ENCODE data around the gene GLYATL1.
A peak's percentile ranks its signal among the peaks of the same experiment; 100 is the strongest.

GLYATL1 gene

DNA sequence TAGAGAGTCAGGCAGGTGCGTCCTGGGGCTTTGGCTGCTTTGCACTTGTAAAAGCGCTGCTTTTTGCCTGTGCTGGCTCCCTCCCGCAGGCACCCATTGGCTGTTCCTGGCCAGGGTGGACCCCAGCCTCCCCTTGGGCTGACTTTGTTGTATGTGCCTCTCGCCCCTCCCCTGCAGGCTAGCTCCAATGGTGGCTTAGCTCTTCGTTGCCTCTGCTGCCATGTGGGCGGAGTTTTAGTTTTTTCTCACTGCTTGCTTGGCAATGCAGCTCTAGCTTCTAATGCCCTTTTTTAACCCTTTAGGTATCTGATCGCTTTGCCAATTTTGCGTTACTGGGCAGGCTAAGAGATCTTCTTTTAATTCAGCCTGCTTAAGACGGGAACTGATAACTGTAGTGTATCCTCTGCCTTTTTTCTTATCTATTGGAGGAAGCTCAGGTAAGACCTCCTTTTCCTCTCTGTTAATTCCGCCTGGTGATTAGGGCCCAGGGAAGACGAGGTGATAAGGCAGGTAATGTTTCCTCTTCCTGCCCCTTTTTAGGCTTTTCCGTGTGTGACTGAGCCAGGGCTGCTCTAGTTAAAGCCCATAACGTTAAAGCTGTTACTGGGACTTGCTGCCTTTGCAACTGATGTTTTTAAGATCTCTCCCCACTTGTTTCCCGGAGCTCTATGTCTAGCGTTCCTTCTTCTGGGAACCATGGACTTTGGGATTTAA is 11.7 kb upstream of the GLYATL1 start:
- peak; percentile 25 for DNase-seq

DNA sequence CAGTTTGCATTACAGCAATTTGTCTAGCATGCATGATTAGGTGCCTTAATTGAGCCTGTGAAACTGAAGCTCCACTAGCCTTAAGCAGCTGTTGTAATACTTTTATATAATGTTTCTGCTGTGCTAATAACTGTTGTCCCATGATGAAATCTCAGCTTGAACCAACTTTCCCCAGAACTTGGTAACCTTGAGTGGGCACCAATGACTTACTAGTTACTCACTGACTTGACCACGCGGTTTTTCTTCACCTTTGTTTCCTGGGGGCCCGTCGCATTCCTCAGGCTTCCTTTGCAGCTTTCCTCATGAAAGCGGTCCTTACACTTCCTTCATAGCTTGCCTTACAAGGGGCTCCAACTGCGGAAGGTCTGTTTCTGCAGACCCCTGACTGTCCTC is 11.2 kb upstream of the GLYATL1 start:
- DNase-seq, result peak; percentile 3

DNA sequence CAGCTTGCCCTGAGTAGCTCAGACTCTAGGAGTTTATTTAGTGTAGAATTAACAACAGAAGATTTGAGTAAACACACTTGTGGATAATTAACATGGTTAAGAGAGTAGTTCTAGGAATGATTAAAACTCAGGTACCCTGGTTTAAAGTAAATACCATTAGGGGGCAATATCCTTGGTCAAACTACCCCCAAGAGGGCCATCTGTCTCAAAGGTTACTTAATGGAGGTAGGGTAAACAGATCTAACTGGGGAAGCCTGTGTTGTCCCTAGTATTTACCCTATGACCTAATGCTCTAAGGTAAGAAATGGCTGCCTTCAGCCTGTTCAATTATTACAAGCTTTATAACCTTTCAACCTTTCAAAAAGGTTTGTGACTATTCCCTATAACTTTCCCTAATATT is 10.6 kb upstream of the GLYATL1 start:
- DNase-seq, result no peak

DNA sequence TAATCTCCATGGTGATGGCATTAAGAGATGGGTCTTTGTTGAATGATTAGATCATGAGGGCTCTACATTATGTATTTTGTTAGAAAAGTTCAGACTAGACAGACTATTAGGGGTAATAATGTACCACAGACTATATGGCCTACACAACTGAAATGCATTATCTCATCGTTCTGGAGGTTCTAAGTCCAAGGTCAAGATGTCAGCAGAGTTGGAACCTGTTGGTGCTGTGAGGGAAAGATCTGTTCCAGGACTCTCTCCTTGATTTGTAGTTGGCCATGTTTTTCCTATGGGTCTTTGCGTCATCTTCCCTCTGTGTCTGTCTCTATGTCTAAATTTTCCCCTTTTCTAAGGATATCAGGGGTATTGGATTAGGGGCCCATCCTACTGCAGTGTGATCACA is 8.4 kb upstream of the GLYATL1 start:
- DNase-seq, result no peak

DNA sequence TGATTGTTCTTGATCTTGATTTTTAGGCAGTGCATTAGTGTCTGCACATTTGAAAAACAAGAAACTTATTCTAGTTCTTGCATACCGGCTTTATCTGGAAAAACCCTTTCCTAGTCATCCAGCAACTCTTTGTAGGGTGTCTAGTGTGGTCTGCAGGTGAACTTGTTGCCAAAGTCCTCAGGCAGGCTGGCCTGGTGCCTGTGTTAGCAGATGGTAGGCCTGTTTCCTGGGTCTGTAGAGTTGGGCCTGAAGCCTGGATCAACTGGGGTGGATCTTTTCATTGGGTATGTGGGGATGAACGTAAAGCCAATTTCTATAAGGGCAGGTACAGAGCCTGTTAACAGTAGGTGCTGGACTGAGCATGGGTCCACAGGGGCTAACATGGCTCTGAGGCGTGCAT is 5.6 kb upstream of the GLYATL1 start:
- no peak for DNase-seq

DNA sequence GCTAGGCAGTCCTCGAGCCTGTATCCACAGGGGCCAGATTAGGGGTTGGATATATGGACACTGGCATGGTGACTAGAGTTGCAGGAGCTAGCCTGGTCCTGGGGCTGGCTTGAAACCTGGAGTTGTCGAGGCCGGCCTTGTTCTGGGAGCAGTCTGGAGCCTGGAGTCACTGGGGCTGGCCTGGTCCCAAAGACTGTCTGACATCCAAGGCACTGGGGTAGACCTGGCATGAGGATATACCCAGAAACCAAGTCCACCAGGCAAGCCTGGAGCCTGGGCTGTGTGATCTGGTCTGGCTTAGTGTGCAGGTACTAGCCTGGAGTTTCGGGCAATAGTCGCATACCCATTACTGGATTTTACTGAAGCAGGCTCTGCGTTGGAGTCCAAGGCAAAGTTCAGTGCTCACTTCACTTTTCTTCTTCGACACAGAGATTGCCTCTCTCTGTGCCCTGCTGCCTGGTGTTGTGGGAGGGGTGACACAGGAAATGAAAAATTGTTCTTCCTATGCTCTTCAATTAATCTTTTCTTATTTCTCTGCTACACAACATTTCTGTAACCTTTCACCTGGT is 4.3 kb upstream of the GLYATL1 start:
- DNase-seq, result no peak

DNA sequence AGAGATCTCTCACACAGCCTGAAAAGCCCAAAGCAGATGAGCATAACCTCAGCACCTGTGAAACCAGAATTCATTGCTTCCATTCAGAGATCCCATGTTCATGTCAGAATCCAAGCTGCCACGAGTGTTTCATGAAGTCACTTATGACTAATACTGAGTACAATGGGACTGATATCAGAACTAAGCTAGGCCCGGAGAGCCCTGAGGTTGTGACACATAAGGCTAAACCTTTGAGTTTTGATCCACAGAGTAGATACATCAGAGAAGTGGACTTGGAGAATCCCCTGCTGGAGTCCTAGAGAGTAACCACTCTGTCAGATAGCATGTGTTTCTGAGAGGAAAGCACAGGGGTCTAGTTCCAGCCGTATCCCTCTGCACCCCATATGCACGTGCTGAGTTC is 890 bp upstream of the GLYATL1 start:
- no peak for DNase-seq

DNA sequence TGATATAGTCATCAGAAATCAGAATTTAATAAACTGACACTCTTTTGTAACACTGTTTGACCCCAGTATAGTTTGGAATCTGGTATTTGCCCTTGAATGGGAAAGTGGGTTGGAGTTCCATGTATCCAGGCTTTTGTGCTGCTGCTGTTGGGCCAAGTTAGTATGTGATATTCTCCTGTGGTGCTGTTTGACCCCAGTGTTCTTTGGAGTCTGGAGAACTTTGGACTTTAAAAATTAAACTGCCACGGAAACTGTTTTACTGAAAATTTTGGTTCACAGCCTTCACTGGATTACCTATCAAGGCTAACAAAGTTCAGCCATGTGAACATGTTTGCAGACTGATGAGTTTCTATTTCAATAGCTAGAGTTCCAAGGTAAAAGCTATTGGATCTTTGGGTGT is 740 bp downstream of the GLYATL1 start:
- no peak for DNase-seq

DNA sequence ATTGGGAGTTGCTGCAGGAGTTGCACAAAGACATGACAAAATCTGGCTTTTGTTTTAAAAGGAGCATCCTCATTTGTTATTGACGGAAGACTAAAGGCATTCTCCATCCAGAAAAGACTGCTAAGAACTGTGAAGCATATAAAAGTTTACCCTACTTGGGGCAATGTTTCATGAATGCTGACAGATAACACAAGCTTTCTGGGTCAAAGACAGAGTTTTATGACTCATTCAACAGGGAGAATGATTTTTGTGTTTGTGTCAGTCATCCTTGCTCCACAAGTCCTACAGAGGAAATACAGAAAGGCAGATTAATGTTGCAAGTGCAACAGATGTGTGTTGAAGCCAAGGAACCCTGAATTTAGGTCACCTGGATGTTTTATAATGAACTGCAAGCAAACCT is 2.5 kb downstream of the GLYATL1 start:
- no peak for DNase-seq

DNA sequence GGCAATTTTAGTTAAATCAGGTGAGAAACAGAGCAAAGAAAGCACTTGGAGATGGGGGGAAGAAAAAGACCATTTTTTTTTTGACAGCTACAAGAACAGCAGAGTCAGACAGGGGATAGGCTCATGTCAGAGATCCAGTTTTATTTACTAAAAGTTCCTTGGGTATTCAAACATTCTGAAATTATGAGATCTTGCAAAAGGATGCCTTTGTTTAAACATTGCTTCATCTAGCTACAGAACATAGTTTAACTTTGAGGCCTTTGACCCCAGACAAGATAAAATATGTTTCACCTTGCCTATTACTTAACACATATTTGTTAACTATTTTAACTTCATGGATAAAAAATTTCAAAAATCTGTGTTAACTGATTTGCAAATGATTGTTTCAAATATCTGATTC is 6.4 kb downstream of the GLYATL1 start:
- no peak for DNase-seq

DNA sequence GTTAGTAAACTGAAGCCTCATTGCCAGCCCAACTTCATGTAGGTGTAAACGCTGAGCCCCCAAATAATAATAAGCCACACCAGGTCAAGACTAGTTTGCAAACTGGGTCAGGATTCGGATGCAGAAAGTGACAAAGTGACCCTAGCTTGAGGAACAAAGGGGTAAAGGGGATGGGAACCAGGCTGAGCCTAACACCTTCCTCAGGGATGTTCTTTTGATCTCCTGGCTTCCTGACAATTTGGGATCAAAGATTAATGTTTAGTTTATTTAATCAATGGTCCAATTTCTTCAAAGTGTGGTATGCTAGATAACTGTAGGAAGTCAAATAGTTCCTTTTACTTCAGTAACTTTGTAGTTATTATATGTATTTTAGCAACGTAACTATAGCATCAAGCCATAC is 9.9 kb downstream of the GLYATL1 start:
- no peak for DNase-seq

DNA sequence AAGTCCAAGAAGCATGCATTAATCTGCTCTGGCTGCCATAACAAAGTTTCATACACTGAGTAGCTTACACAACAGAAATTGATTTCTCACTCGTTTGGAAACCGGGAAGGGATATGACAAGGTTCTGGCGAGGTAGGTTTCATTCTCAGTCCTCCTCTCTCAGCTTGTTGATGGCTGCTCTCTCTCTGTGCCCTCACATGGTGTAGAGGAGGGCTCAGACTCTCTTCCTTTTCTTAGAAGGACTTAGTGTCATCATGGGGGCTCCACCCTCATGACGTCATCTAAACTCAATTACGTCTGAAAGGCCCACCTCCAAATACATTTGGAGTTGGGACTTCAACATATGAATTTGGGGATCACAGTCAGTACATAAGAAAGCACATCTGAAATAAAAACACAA is 18.6 kb downstream of the GLYATL1 start:
- no peak for DNase-seq

DNA sequence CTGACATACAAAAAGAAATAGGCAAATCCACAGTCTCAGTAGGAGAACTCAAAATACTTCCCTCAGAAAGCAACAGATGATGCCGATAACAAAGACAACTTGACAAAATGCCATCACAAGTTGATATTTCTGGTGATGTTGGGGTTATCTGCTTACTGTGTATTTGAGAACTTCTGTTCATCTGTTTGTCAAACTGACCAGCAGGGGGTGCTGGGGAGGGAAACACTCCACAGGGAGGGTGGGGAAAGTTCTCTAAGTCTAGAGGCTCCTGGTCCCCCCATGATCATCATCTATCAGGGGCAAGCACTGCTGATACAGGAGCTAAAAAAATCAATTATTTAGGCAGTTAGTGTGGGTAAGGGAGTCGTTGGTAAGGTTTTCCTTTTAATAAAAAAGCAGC is 19.2 kb downstream of the GLYATL1 start:
- DNase-seq, result no peak

DNA sequence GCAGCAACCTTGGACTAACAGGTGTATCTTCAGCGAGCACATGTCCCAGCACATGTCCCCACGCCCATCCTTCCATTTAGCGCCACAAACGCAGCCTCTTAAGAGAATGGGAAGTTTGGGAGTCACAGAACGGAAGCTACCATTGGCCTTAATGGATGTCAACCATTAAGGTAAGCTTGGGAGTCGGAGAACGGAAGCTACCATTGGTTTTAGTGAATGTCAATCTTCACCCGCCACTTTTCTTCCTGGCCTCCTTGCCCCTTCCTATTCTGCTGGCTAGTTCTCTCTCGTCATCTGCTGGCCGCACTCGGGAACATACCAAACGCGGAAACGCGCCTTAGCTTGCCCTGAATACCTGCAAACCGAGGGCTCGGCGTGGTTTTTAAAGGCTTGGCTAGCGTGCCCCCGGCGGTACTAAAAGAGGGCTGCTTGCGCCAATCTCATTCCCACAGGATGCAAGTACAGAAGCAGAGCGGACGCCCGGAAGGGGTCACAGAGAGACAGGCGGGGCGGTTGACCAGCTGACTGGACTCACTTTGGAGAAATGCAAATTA is 24.3 kb downstream of the GLYATL1 start:
- DNase-seq, result peak; percentile 50

DNA sequence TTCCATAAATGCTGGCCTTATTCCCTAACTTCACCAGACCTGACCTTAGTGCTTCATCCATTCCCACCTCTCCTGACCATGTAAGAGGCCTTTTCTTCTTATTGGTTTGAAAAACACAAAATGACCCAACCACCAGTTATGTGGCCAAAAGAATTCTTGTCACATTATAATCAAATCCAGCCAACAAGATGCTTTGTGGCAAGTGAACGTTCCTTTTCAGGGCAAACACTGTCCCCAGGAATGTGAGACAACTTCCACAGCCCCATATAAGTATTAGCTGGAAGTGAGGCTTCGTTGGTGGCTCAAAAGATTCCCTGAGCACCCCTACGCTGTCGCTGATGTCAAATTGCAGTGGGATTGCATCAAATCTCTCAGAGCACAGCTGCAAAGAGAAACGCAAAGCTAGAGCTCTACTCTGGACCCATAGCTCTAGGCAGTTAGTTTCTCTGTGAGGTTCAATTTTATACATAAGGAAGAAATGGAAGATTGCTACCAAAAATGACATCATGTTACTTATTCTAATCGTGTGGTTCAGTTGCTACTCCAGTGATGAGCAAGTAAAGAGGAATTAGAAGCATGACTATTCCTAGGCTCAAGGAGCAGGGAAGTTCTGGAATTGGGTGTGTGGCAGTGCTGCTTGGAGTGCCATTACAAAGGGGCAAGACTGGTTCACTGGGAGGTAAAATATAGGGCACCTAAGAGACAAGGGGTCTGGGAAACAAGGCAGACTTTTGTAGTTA is 26.1 kb downstream of the GLYATL1 start:
- peak; percentile 57 for DNase-seq

DNA sequence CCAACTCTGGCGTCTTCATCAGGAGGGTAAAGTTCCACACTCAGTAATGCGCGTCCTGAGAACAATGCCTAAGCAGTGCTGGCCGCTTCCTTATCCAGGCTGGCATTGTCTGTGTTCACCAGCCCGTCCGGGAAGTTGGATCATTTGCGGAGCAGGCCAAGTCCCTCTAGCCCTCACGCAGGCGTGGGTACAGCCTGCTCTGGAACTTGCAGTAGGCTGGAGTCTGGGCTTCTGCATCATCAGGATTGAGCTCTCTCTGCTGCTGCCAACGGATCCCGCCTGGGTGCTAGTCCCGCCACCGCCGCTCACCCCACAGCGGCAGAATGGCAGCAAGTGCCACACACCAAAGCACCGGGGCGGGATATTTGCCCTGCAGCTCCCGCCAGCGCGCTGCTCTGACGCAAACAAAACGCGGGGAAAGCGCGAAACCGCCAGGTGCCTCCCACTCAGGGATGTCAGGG is 29.0 kb downstream of the GLYATL1 start:
- no peak for DNase-seq

DNA sequence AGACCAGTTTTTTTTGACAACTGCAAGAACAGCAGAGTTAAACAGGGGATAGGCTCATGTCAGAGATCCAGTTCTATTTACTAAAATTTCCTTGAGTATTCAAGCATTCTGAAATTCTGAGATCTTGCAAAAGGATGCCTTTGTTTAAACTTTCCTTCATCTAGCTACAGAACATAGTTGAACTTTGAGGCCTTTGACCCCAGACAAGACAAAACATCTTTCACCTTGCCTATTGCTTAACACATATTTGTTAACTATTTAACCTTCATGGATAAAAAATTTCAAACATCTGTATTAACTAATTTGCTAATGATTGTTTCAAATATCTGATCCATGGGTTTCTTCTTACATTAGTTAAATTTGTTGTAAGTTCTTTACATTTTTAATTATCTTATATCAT is 38.2 kb downstream of the GLYATL1 start:
- DNase-seq, result no peak

DNA sequence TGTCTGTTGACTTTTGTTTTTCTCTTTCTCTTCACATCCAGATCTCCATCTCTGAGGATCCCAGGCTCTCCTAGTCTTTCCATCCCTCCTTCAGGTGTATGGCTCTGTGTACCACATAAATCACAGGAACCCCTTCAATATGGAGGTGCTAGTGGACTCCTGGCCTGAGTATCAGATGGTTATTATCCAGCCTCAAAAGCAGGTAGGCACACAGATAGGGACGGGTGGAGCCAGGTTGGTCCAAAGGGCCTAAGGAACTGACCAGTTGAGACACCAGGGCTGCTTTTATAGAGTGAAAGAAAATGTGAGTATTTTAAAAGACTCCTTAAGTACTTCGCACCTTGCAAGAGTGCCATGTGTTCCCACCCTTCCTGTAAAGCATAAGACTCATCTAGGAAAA is 39.9 kb downstream of the GLYATL1 start:
- no peak for DNase-seq

DNA sequence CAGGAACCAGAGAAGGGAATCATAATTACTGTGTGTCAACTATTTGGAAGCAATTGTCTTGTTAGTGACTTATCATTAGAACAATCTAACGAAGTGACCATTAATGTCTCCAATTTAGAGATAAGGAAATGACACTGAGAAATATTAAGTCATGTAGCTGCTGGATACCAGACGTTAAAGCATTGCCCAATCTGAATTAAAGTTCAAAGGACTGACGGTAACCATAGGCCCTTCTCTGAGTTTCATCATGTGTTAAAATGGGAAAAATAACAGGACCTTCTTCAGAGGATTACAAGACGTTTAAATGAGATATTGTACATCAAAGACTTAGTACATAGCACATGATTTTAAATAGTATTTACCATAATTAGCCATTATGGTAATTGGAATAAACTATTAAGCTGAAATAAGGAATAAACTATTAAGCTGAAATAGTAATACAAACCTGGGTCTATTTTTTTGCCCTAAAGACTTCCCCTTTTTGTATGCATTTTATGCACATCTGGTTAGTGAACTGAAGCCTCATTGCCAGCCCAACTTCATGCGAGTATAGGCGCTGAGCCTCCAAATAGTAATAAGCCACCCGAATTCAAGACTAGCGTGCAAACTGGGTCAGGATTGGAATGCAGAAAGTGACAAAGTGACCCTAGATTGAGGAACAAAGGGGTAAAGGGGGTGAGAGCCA is 41.0 kb downstream of the GLYATL1 start:
- DNase-seq, result no peak

DNA sequence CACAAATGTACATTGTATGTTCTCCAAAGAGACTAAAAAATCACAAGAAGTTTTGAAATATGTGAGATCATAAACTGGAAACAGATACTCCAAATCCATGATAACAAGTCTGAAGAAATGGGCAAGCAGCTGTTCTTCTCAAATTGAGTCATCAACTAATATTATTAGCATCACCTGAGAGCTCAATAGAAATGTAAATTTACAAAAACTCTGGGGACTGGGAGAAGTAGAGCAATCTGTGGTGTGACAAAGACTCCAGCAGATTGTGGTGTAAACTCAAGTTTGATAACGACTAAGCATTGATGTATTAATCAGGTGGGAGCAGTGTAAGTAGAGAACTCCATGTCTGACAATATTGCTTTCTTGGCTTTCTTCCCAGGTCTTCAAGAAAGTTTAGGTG is 53.2 kb downstream of the GLYATL1 start:
- no peak for DNase-seq

DNA sequence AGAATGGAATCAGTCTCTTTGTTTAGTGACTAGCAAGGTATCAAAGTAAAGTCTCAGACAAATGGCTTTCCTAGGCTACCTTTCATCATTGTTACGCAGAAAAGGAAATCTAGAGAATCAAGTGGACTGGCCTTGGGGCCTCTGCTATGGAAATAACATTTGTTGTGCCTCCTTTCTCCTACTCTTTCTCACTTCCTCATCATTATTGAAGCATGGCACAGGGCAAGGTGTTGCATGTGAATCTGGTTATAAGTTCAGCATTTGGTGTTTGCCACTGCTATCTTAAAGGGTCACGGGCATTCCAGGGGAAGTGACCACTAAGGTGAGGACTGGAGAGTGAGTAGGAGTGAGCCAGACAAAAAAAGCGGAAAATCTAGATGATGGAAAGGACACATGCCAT is 54.9 kb downstream of the GLYATL1 start:
- DNase-seq, result no peak

DNA sequence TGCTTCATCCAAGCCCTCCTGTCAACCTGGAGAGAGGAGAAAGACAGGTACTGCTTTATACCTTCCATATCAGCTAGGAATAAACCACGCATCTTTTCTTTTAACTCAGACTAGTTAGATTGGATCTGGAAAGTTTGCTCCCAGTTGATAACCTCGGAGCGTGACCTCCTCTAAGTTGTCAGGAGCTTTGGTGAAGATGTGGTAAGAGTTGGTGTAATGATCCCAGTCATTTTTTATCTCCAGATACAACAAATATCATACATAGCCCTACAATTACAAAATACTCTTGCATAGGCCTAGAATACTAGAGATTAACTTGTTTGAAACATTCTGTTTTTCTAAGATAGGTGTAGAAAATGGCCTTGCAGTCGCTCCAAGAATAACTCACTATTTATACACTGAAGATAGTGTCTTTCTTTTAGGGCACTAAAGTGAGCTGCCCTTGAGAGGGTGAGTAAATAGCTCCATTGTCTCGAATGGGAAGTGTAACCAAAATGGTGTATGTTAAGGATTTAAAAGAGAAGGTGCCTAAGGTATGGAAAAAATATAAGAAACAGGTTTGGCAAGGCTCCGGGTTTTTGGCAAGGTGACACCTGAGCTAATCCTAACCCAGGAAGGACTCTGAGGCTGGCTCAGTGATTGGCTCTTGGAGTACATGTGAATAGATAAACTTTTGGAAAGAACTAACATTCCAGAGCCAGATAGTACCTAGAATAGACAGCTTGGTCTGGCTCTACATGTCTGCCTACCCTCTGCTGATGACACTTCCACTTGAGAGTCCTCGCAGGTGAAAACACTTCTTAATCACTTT is 59.4 kb downstream of the GLYATL1 start:
- DNase-seq, result no peak
